OCI-LY7 (cell line): ENCODE results near the gene MTHFR. TPM values are rescaled to one million over a fixed set of nuclear protein-coding genes. Genes with fewer than 3 reads are reported as not detected.
A peak's percentile ranks its signal among the peaks of the same experiment; 100 is the strongest.

Experiments
- BruUV-seq: library from RNA; stranded (reverse); fragments of 400-500 nt; replicated peaks from 2 replicates; lab custom pipeline; 2021; lab: Mats Ljungman, UMichigan
- CTCF ChIA-PET: fragments of 300-600 bp; sonication (Branson Sonifier 250); formaldehyde crosslinking; loops from one replicate; lab custom pipeline; 2022; ENCODE audit warnings: antibody characterized with exemption; ENCODE audit not compliant: unreplicated experiment; lab: Charles Lee
- POLR2A ChIA-PET: fragments of 300-600 bp; sonication (Branson Sonifier 250); formaldehyde crosslinking; loops from one replicate; lab custom pipeline; 2022; ENCODE audit warnings: antibody characterized with exemption; lab: Charles Lee
- DNase-seq: peaks from one replicate; pipeline ENCODE4 v3.0.0-alpha.2; 2015; ENCODE audit warnings: low spot score
- H2AFZ ChIP-seq: fragments of 200-600 bp; sonication (generic), shearing (Covaris generic); 2 replicates; pipeline ENCODE4 v1.6.1; 2014; ENCODE audit warnings: mild to moderate bottlenecking, antibody characterized with exemption, low read length, moderate library complexity
- H3K27ac ChIP-seq: fragments of 200-600 bp; sonication (generic); 2 replicates; pipeline ENCODE4 v1.5.1; 2014; ENCODE audit warnings: mixed run types, low read depth, mild to moderate bottlenecking, moderate library complexity, low read length, inconsistent platforms; ENCODE audit not compliant: poor library complexity, severe bottlenecking
- H3K36me3 ChIP-seq: fragments of 200-600 bp; sonication (generic); 2 replicates; pipeline ENCODE4 v1.6.1; 2014; ENCODE audit warnings: mild to moderate bottlenecking, antibody characterized with exemption, low read length, moderate library complexity, mixed read lengths; ENCODE audit not compliant: insufficient read depth
- H3K4me1 ChIP-seq: fragments of 200-600 bp; sonication (generic); 2 replicates; pipeline ENCODE4 v1.5.1; 2014; ENCODE audit warnings: mild to moderate bottlenecking, low read length; ENCODE audit not compliant: insufficient read depth, poor library complexity, severe bottlenecking
- H3K4me2 ChIP-seq: fragments of 200-600 bp; sonication (generic); 2 replicates; pipeline ENCODE4 v1.6.1; 2014; ENCODE audit warnings: mild to moderate bottlenecking, low read length
- H3K4me3 ChIP-seq: fragments of 200-600 bp; sonication (generic); 2 replicates; pipeline ENCODE4 v1.5.1; 2014; ENCODE audit warnings: mild to moderate bottlenecking, low read depth, low read length; ENCODE audit not compliant: poor library complexity, severe bottlenecking
- H3K79me2 ChIP-seq: fragments of 200-600 bp; sonication (generic); 2 replicates; pipeline ENCODE4 v1.6.1; 2016; ENCODE audit warnings: low read depth, mild to moderate bottlenecking, low read length, moderate library complexity, mixed read lengths; ENCODE audit not compliant: insufficient read depth
- H3K9me2 ChIP-seq: fragments of 200-600 bp; sonication (generic); 2 replicates; pipeline ENCODE4 v1.6.1; 2016; ENCODE audit warnings: mild to moderate bottlenecking, low read length, mixed read lengths; ENCODE audit not compliant: insufficient read depth
- H3K9me3 ChIP-seq: fragments of 200-600 bp; sonication (generic); 2 replicates; pipeline ENCODE4 v1.6.1; 2014; ENCODE audit warnings: mild to moderate bottlenecking, mixed run types, low read length, mixed read lengths
- H4K20me1 ChIP-seq: fragments of 200-600 bp; sonication (generic); 2 replicates; pipeline ENCODE4 v1.6.1; 2014; ENCODE audit warnings: mild to moderate bottlenecking, antibody characterized with exemption, low read length, moderate library complexity, mixed read lengths; ENCODE audit not compliant: insufficient read depth
- EZH2phosphoT487 ChIP-seq: fragments of 200-600 bp; sonication (generic); IDR thresholded peaks from 2 replicates; pipeline ENCODE4 v1.6.1; 2018; ENCODE audit warnings: low read depth, borderline replicate concordance, mild to moderate bottlenecking, mixed run types, antibody characterized with exemption, low read length, moderate library complexity, mixed read lengths
- intact Hi-C: fragments of 100-400 bp; cut with micrococcal nuclease; formaldehyde crosslinking; loops from one replicate; pipeline ENCODE4 v1.10.0; 2022; ENCODE audit not compliant: unreplicated experiment
- total RNA-seq, 2 experiments: library from RNA; depleted of rRNA in 1 of 2; stranded (reverse); fragments of >200 nt in 1 of 2; shearing (Covaris generic) in 1 of 2; gene quantifications; 2 replicates each; pipeline ENCODE4 v1.2.3, GENCODE V29; 2014 to 2022
- TF ChIP-seq, protein P1 (sequence below): fragments of 200-600 bp; sonication (generic); conservative IDR thresholded peaks from 2 replicates; pipeline ENCODE4 v1.5.1; 2014; ENCODE audit warnings: mild to moderate bottlenecking, antibody characterized with exemption, low read length, moderate library complexity, mixed read lengths

The MTHFR gene
- total RNA-seq, 2 experiments from 2014 or later = 31.6 to 54.6 TPM

DNA sequence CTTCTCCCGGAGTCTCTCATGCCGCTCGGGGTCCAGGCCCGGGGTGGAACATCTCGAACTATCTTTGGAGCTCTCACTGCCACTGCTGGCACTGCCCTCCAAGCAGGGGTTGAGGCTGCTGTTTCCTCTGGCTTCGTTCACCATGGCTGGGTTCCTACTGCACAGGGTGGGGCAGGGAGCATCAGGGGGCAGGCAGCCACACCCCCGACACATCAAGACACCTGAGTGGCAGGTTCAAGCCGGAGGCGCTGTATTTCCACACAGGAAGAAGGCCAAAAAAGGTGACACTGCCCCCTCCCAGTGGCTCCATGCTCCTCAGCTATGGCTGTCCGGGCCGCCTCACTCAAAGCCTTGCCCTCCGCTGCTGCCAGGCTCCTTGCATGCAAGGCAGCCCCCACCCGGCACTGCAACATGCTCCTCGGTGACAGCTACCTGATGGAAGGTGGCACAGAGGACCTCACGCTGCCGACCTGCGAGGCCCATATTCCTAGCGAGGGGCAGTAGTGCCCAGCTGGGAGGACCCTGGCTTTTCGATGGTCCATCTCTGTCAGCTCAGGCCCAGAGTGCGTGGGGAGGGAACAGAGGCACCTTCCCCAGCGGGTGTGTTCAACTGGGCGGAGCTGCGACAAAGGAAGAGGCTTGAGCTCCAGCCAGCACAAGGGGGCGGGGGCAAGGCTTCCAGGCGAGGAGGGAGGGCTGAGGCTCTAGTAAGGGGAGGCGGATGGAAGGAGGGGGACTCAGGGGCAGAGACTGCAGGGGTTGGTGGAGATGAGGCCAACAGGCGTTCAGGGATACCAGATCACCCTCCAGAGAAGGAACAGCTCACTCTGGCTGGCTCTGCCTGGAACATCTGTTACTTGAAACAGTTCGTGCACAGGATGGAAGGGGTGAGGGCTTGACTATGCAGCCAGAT, 2.5 kb downstream of the MTHFR start:
- POLR2A ChIA-PET = interaction anchor here (1.3 to 1.8 kb wide), 5 partner anchors 11 to 105 kb away, joined by 3 to 11 read pairs (median 5); no protein-coding TSS in a partner anchor
- Histone ChIP-seq H2AFZ (no peak overlapping the region), H3K4me2 (peak overlapping the region; percentile 97), H3K36me3 (peaks cover 48% of the 10 kb centered on the region), H3K4me1 (peaks cover 46% of the 10 kb centered on the region), H4K20me1 (no peaks in the 10 kb centered on the region; the same call in 1 of the 2 replicates), H3K4me3 (peak overlapping the region; percentile 80), H3K9me2 (no peaks in the 10 kb centered on the region), H3K79me2 (peaks cover 52% of the 10 kb centered on the region), H3K9me3 (no peaks in the 10 kb centered on the region), H3K27ac (peak overlapping the region; percentile 59)
- TF ChIP-seq, protein P1, sequence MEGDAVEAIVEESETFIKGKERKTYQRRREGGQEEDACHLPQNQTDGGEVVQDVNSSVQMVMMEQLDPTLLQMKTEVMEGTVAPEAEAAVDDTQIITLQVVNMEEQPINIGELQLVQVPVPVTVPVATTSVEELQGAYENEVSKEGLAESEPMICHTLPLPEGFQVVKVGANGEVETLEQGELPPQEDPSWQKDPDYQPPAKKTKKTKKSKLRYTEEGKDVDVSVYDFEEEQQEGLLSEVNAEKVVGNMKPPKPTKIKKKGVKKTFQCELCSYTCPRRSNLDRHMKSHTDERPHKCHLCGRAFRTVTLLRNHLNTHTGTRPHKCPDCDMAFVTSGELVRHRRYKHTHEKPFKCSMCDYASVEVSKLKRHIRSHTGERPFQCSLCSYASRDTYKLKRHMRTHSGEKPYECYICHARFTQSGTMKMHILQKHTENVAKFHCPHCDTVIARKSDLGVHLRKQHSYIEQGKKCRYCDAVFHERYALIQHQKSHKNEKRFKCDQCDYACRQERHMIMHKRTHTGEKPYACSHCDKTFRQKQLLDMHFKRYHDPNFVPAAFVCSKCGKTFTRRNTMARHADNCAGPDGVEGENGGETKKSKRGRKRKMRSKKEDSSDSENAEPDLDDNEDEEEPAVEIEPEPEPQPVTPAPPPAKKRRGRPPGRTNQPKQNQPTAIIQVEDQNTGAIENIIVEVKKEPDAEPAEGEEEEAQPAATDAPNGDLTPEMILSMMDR = no peak
- intact Hi-C loops = loop anchor here (2.0 kb wide), 1 partner anchor 66 kb away; the partner anchor contains the start of gene AGTRAP
- DNase-seq = peak; percentile 90
- CTCF ChIA-PET = interaction anchor here (0.6 to 1.2 kb wide), 4 partner anchors 67 to 444 kb away, joined by 4 to 10 read pairs (median 5); no protein-coding TSS in a partner anchor
- no TSS peak for BruUV-seq

DNA sequence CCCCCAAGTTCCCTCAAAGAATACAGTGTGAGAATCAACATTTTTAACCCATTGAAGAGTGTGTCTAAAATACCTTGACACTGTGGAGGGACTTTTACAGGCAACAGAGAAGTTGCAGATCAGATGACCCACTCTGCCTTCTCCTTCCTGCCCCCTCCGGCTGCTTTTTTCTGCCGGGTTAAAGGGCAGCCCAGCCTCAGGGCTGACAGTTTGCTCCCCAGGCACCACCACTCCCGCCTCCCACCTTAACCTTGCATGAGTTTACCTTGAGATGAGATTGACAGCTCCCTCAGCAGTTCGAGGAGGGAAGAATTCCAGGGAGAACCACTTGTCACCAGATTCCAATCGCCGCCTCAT, 3.2 kb downstream of the MTHFR start:
- H3K36me3 ChIP-seq = peaks cover 48% of the 10 kb centered on the region
- no peaks in the 10 kb centered on the region; the same call in 1 of the 2 replicates for H4K20me1 ChIP-seq
- no TSS peak for BruUV-seq
- ChIA-PET POLR2A (interaction anchor here (1.5 to 1.8 kb wide), 3 partner anchors 10 to 17 kb away, joined by 5 to 11 read pairs (median 5); no protein-coding TSS in a partner anchor), CTCF (interaction anchor here (1.2 kb wide), 1 partner anchor 165 kb away, joined by 5 read pairs; no protein-coding TSS in a partner anchor)
- H3K4me1 ChIP-seq = peaks cover 40% of the 10 kb centered on the region
- TF ChIP-seq EZH2phosphoT487 = no peak
- TF ChIP-seq, protein P1 = no peak
- H3K4me3 ChIP-seq = peak overlapping the region; percentile 80
- peaks cover 46% of the 10 kb centered on the region for H3K79me2 ChIP-seq
- no peaks in the 10 kb centered on the region for H3K9me2 ChIP-seq
- DNase-seq = no peak
- H3K9me3 ChIP-seq = no peaks in the 10 kb centered on the region
- H3K4me2 ChIP-seq = peak overlapping the region; percentile 97
- intact Hi-C loops = loop anchor here (2.0 kb wide), 1 partner anchor 66 kb away; the partner anchor contains the start of gene AGTRAP
- H2AFZ ChIP-seq = no peak overlapping the region
- H3K27ac ChIP-seq = peak overlapping the region; percentile 59
